IgD-negative memory B cell (primary cell): ENCODE results near the gene DCDC2C. TPM values are rescaled to one million over a fixed set of nuclear protein-coding genes. Genes with fewer than 3 reads are reported as not detected.

ENCODE experiments used
- H3K27ac Mint-ChIP-seq, 3 donors: one replicate each; pipeline ENCODE4 v1.8.0; 2020 to 2022; ENCODE audit warnings: mild to moderate bottlenecking in 3 of 3, mixed read lengths in 3 of 3, moderate library complexity in 1 of 3
- H3K27me3 Mint-ChIP-seq: one replicate; pipeline ENCODE4 v1.8.0; 2021; ENCODE audit warnings: mixed read lengths
- H3K36me3 Mint-ChIP-seq: one replicate; pipeline ENCODE4 v1.8.0; 2020; ENCODE audit warnings: mild to moderate bottlenecking, mixed read lengths
- H3K4me1 Mint-ChIP-seq, 3 donors: one replicate each; pipeline ENCODE4 v1.8.0; 2020 to 2022; ENCODE audit warnings: mixed read lengths in 3 of 3, mild to moderate bottlenecking in 1 of 3
- H3K4me3 Mint-ChIP-seq, 4 donors: one replicate each; pipeline ENCODE4 v1.8.0; 2020 to 2022; ENCODE audit warnings: mild to moderate bottlenecking in 4 of 4, mixed read lengths in 4 of 4, moderate library complexity in 3 of 4
- H3K9me3 Mint-ChIP-seq, 3 donors: one replicate each; pipeline ENCODE4 v1.8.0; 2020 to 2021; ENCODE audit warnings: mixed read lengths in 3 of 3, mild to moderate bottlenecking in 1 of 3
- polyA plus RNA-seq: library from polyadenylated mRNA; unstranded; fragments of 300-500 nt; fragmentation: Illumina TruSeq; gene quantifications from one replicate; pipeline ENCODE4 v1.2.3, GENCODE V29; 2021

DCDC2C gene
- polyA plus RNA-seq, 1 donor from 2014 or later, result not detected

- Mint-ChIP-seq H3K4me3 (no peak overlapping the region), H3K27ac (no peak overlapping the region), H3K4me1 (no peaks in the 10 kb centered on the region), H3K27me3 (no peaks in the 10 kb centered on the region), H3K36me3 (no peaks in the 10 kb centered on the region), H3K9me3 (no peaks in the 10 kb centered on the region)
Observed at GRCh38 chr2:3738454-3738853, 35.1 kb downstream of the DCDC2C start.

GRCh38 chr2:3739313-3739712 lies 35.9 kb downstream of the DCDC2C start:
- Mint-ChIP-seq H3K27me3 (no peaks in the 10 kb centered on the region), H3K4me1 (no peaks in the 10 kb centered on the region), H3K9me3 (no peaks in the 10 kb centered on the region), H3K36me3 (peaks cover 4% of the 10 kb centered on the region), H3K27ac (no peak overlapping the region), H3K4me3 (no peak overlapping the region)

- H3K4me1 Mint-ChIP-seq, result peaks cover 0 to 2% (median 0%) of the 10 kb centered on the region in 3 donors
- H3K36me3 Mint-ChIP-seq, result peaks cover 4% of the 10 kb centered on the region
- H3K9me3 Mint-ChIP-seq, result no peaks in the 10 kb centered on the region
- no peak overlapping the region for H3K27ac Mint-ChIP-seq
- H3K27me3 Mint-ChIP-seq, result peaks cover 2% of the 10 kb centered on the region
- no peak overlapping the region for H3K4me3 Mint-ChIP-seq
Observed at GRCh38 chr2:3741396-3741795, 38.0 kb downstream of the DCDC2C start.

- no peak overlapping the region for H3K27ac Mint-ChIP-seq
- no peak overlapping the region for H3K4me3 Mint-ChIP-seq
- H3K27me3 Mint-ChIP-seq, result peaks cover 2% of the 10 kb centered on the region
- H3K9me3 Mint-ChIP-seq, result no peaks in the 10 kb centered on the region
- H3K36me3 Mint-ChIP-seq, result peaks cover 4% of the 10 kb centered on the region
- peaks cover 0 to 2% (median 0%) of the 10 kb centered on the region in 3 donors for H3K4me1 Mint-ChIP-seq
Observed at GRCh38 chr2:3741867-3742602, 38.7 kb downstream of the DCDC2C start.

GRCh38 chr2:3742743-3743508 lies 39.6 kb downstream of the DCDC2C start:
- Mint-ChIP-seq H3K27ac (no peak overlapping the region), H3K9me3 (no peaks in the 10 kb centered on the region), H3K27me3 (peaks cover 2% of the 10 kb centered on the region), H3K4me3 (no peak overlapping the region), H3K36me3 (peaks cover 4% of the 10 kb centered on the region), H3K4me1 (peaks cover 0 to 2% (median 0%) of the 10 kb centered on the region in 3 donors)

GRCh38 chr2:3743951-3744555 lies 40.7 kb downstream of the DCDC2C start:
- no peak overlapping the region for H3K27ac Mint-ChIP-seq
- peaks cover 0 to 2% (median 0%) of the 10 kb centered on the region in 3 donors for H3K4me1 Mint-ChIP-seq
- no peak overlapping the region for H3K4me3 Mint-ChIP-seq
- H3K27me3 Mint-ChIP-seq, result peaks cover 3% of the 10 kb centered on the region
- peaks cover 4% of the 10 kb centered on the region for H3K36me3 Mint-ChIP-seq
- H3K9me3 Mint-ChIP-seq, result no peaks in the 10 kb centered on the region

- Mint-ChIP-seq H3K4me1 (peaks cover 0 to 2% (median 0%) of the 10 kb centered on the region in 3 donors), H3K27ac (no peak overlapping the region), H3K4me3 (no peak overlapping the region), H3K36me3 (peaks cover 4% of the 10 kb centered on the region), H3K9me3 (no peaks in the 10 kb centered on the region), H3K27me3 (peaks cover 5% of the 10 kb centered on the region)
Observed at GRCh38 chr2:3745920-3746319, 42.5 kb downstream of the DCDC2C start.

GRCh38 chr2:3747032-3747654 lies 43.8 kb downstream of the DCDC2C start:
- Mint-ChIP-seq H3K36me3 (peaks cover 4% of the 10 kb centered on the region), H3K27me3 (peaks cover 8% of the 10 kb centered on the region), H3K4me3 (peak overlapping the region in 1 of 4 donors; percentile 34), H3K9me3 (no peaks in the 10 kb centered on the region), H3K4me1 (peaks cover 0 to 2% (median 0%) of the 10 kb centered on the region in 3 donors), H3K27ac (no peak overlapping the region)

GRCh38 chr2:3747826-3748225 lies 44.5 kb downstream of the DCDC2C start:
- H3K36me3 Mint-ChIP-seq, result peaks cover 4% of the 10 kb centered on the region
- H3K4me3 Mint-ChIP-seq, result no peak overlapping the region
- peaks cover 0 to 2% (median 0%) of the 10 kb centered on the region in 3 donors for H3K4me1 Mint-ChIP-seq
- no peak overlapping the region for H3K27ac Mint-ChIP-seq
- H3K9me3 Mint-ChIP-seq, result no peaks in the 10 kb centered on the region
- H3K27me3 Mint-ChIP-seq, result peaks cover 8% of the 10 kb centered on the region

- Mint-ChIP-seq H3K4me1 (peaks cover 0 to 2% (median 0%) of the 10 kb centered on the region in 3 donors), H3K36me3 (no peaks in the 10 kb centered on the region), H3K9me3 (no peaks in the 10 kb centered on the region), H3K4me3 (no peak overlapping the region), H3K27me3 (peaks cover 11% of the 10 kb centered on the region), H3K27ac (no peak overlapping the region)
Observed at GRCh38 chr2:3749201-3749600, 45.8 kb downstream of the DCDC2C start.

GRCh38 chr2:3751251-3751650 lies 47.9 kb downstream of the DCDC2C start:
- Mint-ChIP-seq H3K9me3 (peaks cover 0 to 4% (median 2%) of the 10 kb centered on the region in 3 donors), H3K4me1 (no peaks in the 10 kb centered on the region), H3K4me3 (no peak overlapping the region), H3K27ac (no peak overlapping the region), H3K36me3 (no peaks in the 10 kb centered on the region), H3K27me3 (peaks cover 9% of the 10 kb centered on the region)

GRCh38 chr2:3751806-3752205 lies 48.4 kb downstream of the DCDC2C start:
- peaks cover 0 to 4% (median 2%) of the 10 kb centered on the region in 3 donors for H3K9me3 Mint-ChIP-seq
- H3K4me1 Mint-ChIP-seq, result no peaks in the 10 kb centered on the region
- no peak overlapping the region for H3K27ac Mint-ChIP-seq
- H3K36me3 Mint-ChIP-seq, result no peaks in the 10 kb centered on the region
- H3K27me3 Mint-ChIP-seq, result peaks cover 9% of the 10 kb centered on the region
- peak overlapping the region in 1 of 4 donors; percentile 63 for H3K4me3 Mint-ChIP-seq

- peaks cover 9% of the 10 kb centered on the region for H3K27me3 Mint-ChIP-seq
- H3K36me3 Mint-ChIP-seq, result no peaks in the 10 kb centered on the region
- peaks cover 0 to 4% (median 2%) of the 10 kb centered on the region in 3 donors for H3K9me3 Mint-ChIP-seq
- H3K4me1 Mint-ChIP-seq, result no peaks in the 10 kb centered on the region
- H3K27ac Mint-ChIP-seq, result no peak overlapping the region
- no peak overlapping the region for H3K4me3 Mint-ChIP-seq
Observed at GRCh38 chr2:3752376-3752775, 49.0 kb downstream of the DCDC2C start.

- Mint-ChIP-seq H3K4me3 (no peak overlapping the region), H3K27ac (no peak overlapping the region), H3K27me3 (peaks cover 11% of the 10 kb centered on the region), H3K9me3 (peaks cover 0 to 4% (median 2%) of the 10 kb centered on the region in 3 donors), H3K4me1 (no peaks in the 10 kb centered on the region), H3K36me3 (no peaks in the 10 kb centered on the region)
Observed at GRCh38 chr2:3753561-3753960, 50.2 kb downstream of the DCDC2C start.

GRCh38 chr2:3754280-3754679 lies 50.9 kb downstream of the DCDC2C start:
- Mint-ChIP-seq H3K27ac (no peak overlapping the region), H3K4me1 (no peaks in the 10 kb centered on the region), H3K27me3 (peaks cover 11% of the 10 kb centered on the region), H3K4me3 (no peak overlapping the region), H3K9me3 (peaks cover 0 to 4% (median 2%) of the 10 kb centered on the region in 3 donors), H3K36me3 (no peaks in the 10 kb centered on the region)
